K562 (cell line): Measurements from ENCODE around the gene C1orf105. TPM values are rescaled to one million over a fixed set of nuclear protein-coding genes. Genes with fewer than 3 reads are reported as not detected.

Source experiments
- ATAC-seq: fragments of 200-7000 bp; cut with Tn5 transposase; 3 replicates; pipeline ENCODE4 v1.9.1; 2020; ENCODE audit warnings: moderate library complexity
- BruUV-seq: library from RNA; stranded (reverse); fragments of 400-500 nt; replicated peaks from 2 replicates; lab custom pipeline; 2021; lab: Mats Ljungman, UMichigan
- CTCF ChIA-PET: fragments of 300-600 bp; formaldehyde crosslinking; extraction: SDS; loops from one replicate; lab custom pipeline; 2021; ENCODE audit warnings: low intra/inter-chr PET ratio; lab: Yijun Ruan, JAX
- POLR2A ChIA-PET: fragments of 300-600, 350-650 bp; sonication (Branson Sonifier 250); formaldehyde crosslinking; extraction: SDS; loops from one replicate; lab custom pipeline; 2021; ENCODE audit warnings: antibody characterized with exemption, inconsistent platforms; lab: Yijun Ruan, JAX
- DNase-seq, 4 experiments: peaks; one replicate each; pipeline versions ENCODE4 v3.0.0 to v3.0.0-alpha.2; 2011 to 2018; ENCODE audit warnings: low spot score in 3 of 4, mixed read lengths in 3 of 4; ENCODE audit errors: extremely low read depth in 1 of 4
- FAIRE-seq: peaks from 2 replicates; lab custom pipeline; 2011; peaks lifted over from hg19 to GRCh38; lab: Jason Lieb, UNC
- H2AFZ ChIP-seq: 2 replicates; pipeline ENCODE4 v1.6.0; 2011; ENCODE audit warnings: low read depth, low read length, control low read depth, inconsistent platforms
- H3K27ac ChIP-seq: fragments of 200-600 bp; 3 replicates; pipeline ENCODE4 v1.8.0; 2011; ENCODE audit warnings: low read depth, mild to moderate bottlenecking, control low read depth, inconsistent platforms, low read length, moderate library complexity, mixed read lengths; ENCODE audit errors: extremely low read depth
- H3K27me3 ChIP-seq, 2 experiments: fragments of 300-600 bp in 1 of 2; 2 replicates in 1 of 2; 3 replicates in 1 of 2; pipeline versions ENCODE4 v1.6.0 to v1.8.0; 2011; ENCODE audit warnings: inconsistent platforms in 2 of 2, low read length in 2 of 2, mild to moderate bottlenecking in 1 of 2, mixed read lengths in 1 of 2, moderate library complexity in 1 of 2; ENCODE audit not compliant: control insufficient read depth in 2 of 2, insufficient read depth in 2 of 2
- H3K36me3 ChIP-seq: fragments of 300-600 bp; 3 replicates; pipeline ENCODE4 v1.8.0; 2011; ENCODE audit warnings: mild to moderate bottlenecking, low read length, inconsistent platforms; ENCODE audit not compliant: control insufficient read depth, insufficient read depth
- H3K4me1 ChIP-seq, 2 experiments: fragments of 200-600 bp in 1 of 2; replicated peaks in 1 of 2; 2 replicates in 1 of 2; 3 replicates in 1 of 2; pipeline versions ENCODE4 v1.5.1 to v1.8.0; 2011; ENCODE audit warnings: inconsistent platforms in 2 of 2, low read length in 2 of 2, mild to moderate bottlenecking in 1 of 2, mixed read lengths in 1 of 2, moderate library complexity in 1 of 2; ENCODE audit not compliant: control insufficient read depth in 2 of 2, insufficient read depth in 2 of 2
- H3K4me2 ChIP-seq: 2 replicates; pipeline ENCODE4 v1.6.1; 2011; ENCODE audit warnings: low read length, control low read depth, inconsistent platforms, mixed read lengths; ENCODE audit not compliant: insufficient read depth
- H3K4me3 ChIP-seq: fragments of 200-600 bp; sonication (generic), shearing (Covaris generic); 2 replicates; pipeline ENCODE4 v1.5.1; 2016; ENCODE audit warnings: control low read depth, inconsistent platforms
- H3K79me2 ChIP-seq: fragments of 200-600 bp; 3 replicates; pipeline ENCODE4 v1.8.0; 2011; ENCODE audit warnings: low read length, inconsistent platforms; ENCODE audit not compliant: control insufficient read depth, insufficient read depth
- H3K9ac ChIP-seq, 2 experiments: 2 replicates each; pipeline versions ENCODE4 v1.6.0 to v1.6.1; 2011; ENCODE audit warnings: low read depth in 2 of 2, low read length in 2 of 2, control low read depth in 1 of 2, inconsistent platforms in 1 of 2, mild to moderate bottlenecking in 1 of 2, mixed read lengths in 1 of 2; ENCODE audit not compliant: insufficient read depth in 1 of 2
- H3K9me1 ChIP-seq: one replicate; pipeline ENCODE4 v1.6.0; 2011; ENCODE audit warnings: inconsistent platforms, mild to moderate bottlenecking, low read length, moderate library complexity; ENCODE audit not compliant: control insufficient read depth, insufficient read depth
- H3K9me3 ChIP-seq: replicated peaks from 2 replicates; pipeline ENCODE4 v1.5.1; 2011; ENCODE audit warnings: low read depth, low read length, inconsistent platforms; ENCODE audit not compliant: control insufficient read depth, insufficient read depth
- H4K20me1 ChIP-seq: replicated peaks from 2 replicates; pipeline ENCODE4 v1.6.1; 2011; ENCODE audit warnings: low read length, inconsistent platforms, mixed read lengths; ENCODE audit not compliant: control insufficient read depth, insufficient read depth
- GTF2E2 ChIP-seq: fragments of 200-800 bp; sonication (Bioruptor generic); IDR thresholded peaks from 2 replicates; pipeline ENCODE4 v1.6.1; 2016; ENCODE audit warnings: missing genetic modification characterization, missing compliant biosample characterization
- HDAC1 ChIP-seq, 2 experiments: fragments of 450-650 bp; IDR thresholded peaks; 2 replicates each; pipeline ENCODE4 v1.6.1; 2016 to 2017; ENCODE audit warnings: inconsistent platforms in 1 of 2, mild to moderate bottlenecking in 1 of 2, moderate library complexity in 1 of 2
- MNT ChIP-seq, 2 experiments: fragments of 450-650 bp; conservative IDR thresholded peaks; 2 replicates each; pipeline ENCODE4 v1.6.1; 2017; ENCODE audit warnings: mild to moderate bottlenecking in 2 of 2, moderate library complexity in 2 of 2
- POLR2H ChIP-seq: IDR thresholded peaks from 2 replicates; pipeline ENCODE4 v1.6.1; 2016; ENCODE audit warnings: missing genetic modification characterization, low read depth, mild to moderate bottlenecking, control low read depth, missing compliant biosample characterization, moderate library complexity
- RNF2 ChIP-seq: sonication (generic); IDR thresholded peaks from 2 replicates; pipeline ENCODE4 v1.6.1; 2016
- SRSF3 ChIP-seq: fragments of 200-400 bp; formaldehyde crosslinking; IDR thresholded peaks from 2 replicates; pipeline ENCODE4 v1.6.1; 2016; ENCODE audit warnings: mild to moderate bottlenecking, low read length, moderate library complexity; ENCODE audit not compliant: insufficient read depth
- YBX1 ChIP-seq: fragments of 450-650 bp; IDR thresholded peaks from 2 replicates; pipeline ENCODE4 v1.7.1; 2016; ENCODE audit warnings: mild to moderate bottlenecking
- ZKSCAN8 ChIP-seq: fragments of 200-800 bp; sonication (Bioruptor generic); IDR thresholded peaks from 2 replicates; pipeline ENCODE4 v1.6.1; 2016; ENCODE audit warnings: missing genetic modification characterization, missing compliant biosample characterization
- ZNF431 ChIP-seq: sonication (generic); formaldehyde crosslinking; IDR thresholded peaks from 2 replicates; pipeline ENCODE4 v1.8.0; 2022; ENCODE audit warnings: mild to moderate bottlenecking, missing genetic modification reagents
- WGBS: fragments of 100-300 bp; shearing (Covaris generic); methylation state at CpG from one replicate; pipeline ENCODE4 v1.1.6; 2016; ENCODE audit warnings: low coverage, mixed read lengths; ENCODE audit not compliant: insufficient coverage; ENCODE audit errors: missing lambda C conversion rate; 5-methylcytosine and 5-hydroxymethylcytosine counted together
- in situ Hi-C: fragments of 300-500 bp; cut with MboI; formaldehyde crosslinking; loops from 4 replicates; pipeline ENCODE4 v1.15.0; 2018; ENCODE audit warnings: inconsistent platforms, mixed read lengths
- intact Hi-C: fragments of 100-400 bp; cut with micrococcal nuclease; formaldehyde crosslinking; loops from 2 replicates; pipeline ENCODE4 v1.14.2; 2022
- polyA plus RNA-seq, 8 experiments: library from polyadenylated mRNA; depleted of rRNA in 4 of 8; stranded (reverse) in 5 of 8; unstranded in 3 of 8; fragments of >200 nt; fragmentation: Nextera tagmentation in 2 of 8; fragmentation: Illumina TruSeq in 1 of 8; extraction: Ambion mirVana in 2 of 8; extraction: Trizol in 1 of 8; gene quantifications; 2 replicates each; pipeline versions ENCODE4 v1.2.1 to v1.2.3, GENCODE V29; 2011 to 2014; ENCODE audit warnings: inconsistent platforms in 1 of 8, missing spikeins in 1 of 8
- total RNA-seq, 7 experiments: library from RNA; depleted of rRNA in 6 of 7; stranded (reverse); fragments of >200 nt in 6 of 7; fragmentation: Illumina TruSeq in 2 of 7; extraction: Trizol in 2 of 7; gene quantifications; 2 replicates each; pipeline versions ENCODE4 v1.2.1 to v1.2.3, GENCODE V29; 2011 to 2021; ENCODE audit warnings: low replicate concordance in 1 of 7

C1orf105 gene
- total and polyA plus RNA-seq, 9 of the 15 experiments (the other 6 are each of a cell fraction or from before 2014, with no cell fraction given), result 0.08 TPM; not detected in 8

- TF ChIP-seq GTF2E2 (tag), result peak; percentile 34
Measured at GRCh38 chr1:172442404-172442803, 21.9 kb downstream of the C1orf105 start (continued).

GRCh38 chr1:172442843-172443565, 22.5 kb downstream of the C1orf105 start:
- DNase-seq (no peak), FAIRE-seq (no peak), ATAC-seq (no peak; the same call in 2 of the 3 replicates)
- H3K4me1 ChIP-seq, result peaks cover 22 to 32% of the 10 kb centered on the region in 2 experiments
- 0 out of 2 replicates have a peak, but pooled peaks cover 6% of the 10 kb centered on the region for H4K20me1 ChIP-seq
- CTCF ChIA-PET, result interaction anchor here (0.7 to 1.9 kb wide), 3 partner anchors 10 to 41 kb away, joined by 3 to 11 read pairs (median 4); no protein-coding TSS in a partner anchor
- peak overlapping the region; percentile 95 for H2AFZ ChIP-seq
- H3K4me2 ChIP-seq, result peak overlapping the region; percentile 84
- no peaks in the 10 kb centered on the region for H3K9me1 ChIP-seq
- in situ Hi-C loops (no loop called here), intact Hi-C loops (no loop called here)
- WGBS, result 17% methylated on average over 3 of the region's 3 CpGs
- peak overlapping the region; percentile 80 for H3K4me3 ChIP-seq
- peaks cover 22% of the 10 kb centered on the region; the same call in 2 of the 3 replicates for H3K36me3 ChIP-seq
- POLR2A ChIA-PET, result interaction anchor here (1.8 kb wide), 1 partner anchor 11 kb away, joined by 7 read pairs; no protein-coding TSS in a partner anchor
- peaks cover 38% of the 10 kb centered on the region for H3K79me2 ChIP-seq
- H3K9me3 ChIP-seq, result no peaks in the 10 kb centered on the region
- peak overlapping the region; percentile 87; the same call in 2 of the 3 replicates for H3K27ac ChIP-seq
- no TSS peak for BruUV-seq
- no peaks in the 10 kb centered on the region for H3K27me3 ChIP-seq
- peak overlapping the region in 1 of 2 experiments; percentile 92; a peak in 2 of 4 replicates for H3K9ac ChIP-seq
- 0 out of 4 replicates have a peak, but pooled peaks of 1 of the 2 experiments have one; percentile 39 for TF ChIP-seq MNT (conservative IDR thresholded peaks at IDR 0.05)
- no peak for TF ChIP-seq YBX1
- TF ChIP-seq ZKSCAN8, result 0 out of 2 replicates have a peak, but pooled peaks have one; percentile 17
- no peak for TF ChIP-seq ZNF431 (CRISPR knock-in tag)
- 0 out of 4 replicates have a peak, but pooled peaks of 1 of the 2 experiments have one; percentile 5 for TF ChIP-seq HDAC1 (IDR thresholded peaks at IDR 0.05)
- peak; percentile 36; the same call in 1 of the 2 replicates for TF ChIP-seq POLR2H (tag)
- TF ChIP-seq SRSF3, result no peak
- peak; percentile 11; the same call in 1 of the 2 replicates for TF ChIP-seq RNF2
